H9 (cell line): ENCODE measurements around the gene MAGED1. TPM values are rescaled to one million over a fixed set of nuclear protein-coding genes. Genes with fewer than 3 reads are reported as not detected.

Experiments
- DNase-seq: peaks from one replicate; pipeline ENCODE4 v3.0.0-alpha.2; 2017
- H2AFZ ChIP-seq: one replicate; pipeline ENCODE4 v1.6.1; 2013; ENCODE audit warnings: mild to moderate bottlenecking, low read length, control low read depth, moderate library complexity
- H2AK5ac ChIP-seq: 2 replicates; pipeline ENCODE4 v1.6.1; 2013; ENCODE audit warnings: low read length, control low read depth, mixed read lengths; ENCODE audit not compliant: insufficient read length
- H2BK120ac ChIP-seq: one replicate; pipeline ENCODE4 v1.6.1; 2013; ENCODE audit warnings: low read depth, mild to moderate bottlenecking, low read length, control low read depth, inconsistent platforms; ENCODE audit not compliant: poor library complexity, severe bottlenecking
- H2BK12ac ChIP-seq: 2 replicates; pipeline ENCODE4 v1.6.1; 2013; ENCODE audit warnings: low read length, control low read depth, mixed read lengths, low read depth; ENCODE audit not compliant: insufficient read length
- H2BK15ac ChIP-seq: 2 replicates; pipeline ENCODE4 v1.6.1; 2013; ENCODE audit warnings: low read depth, low read length, control low read depth
- H2BK20ac ChIP-seq: one replicate; pipeline ENCODE4 v1.6.1; 2013; ENCODE audit warnings: low read depth, mild to moderate bottlenecking, low read length, control low read depth, inconsistent platforms; ENCODE audit not compliant: poor library complexity, severe bottlenecking
- H2BK5ac ChIP-seq: 2 replicates; pipeline ENCODE4 v1.6.1; 2013; ENCODE audit warnings: low read length, control low read depth, mixed read lengths; ENCODE audit not compliant: insufficient read length
- H3K14ac ChIP-seq: 2 replicates; pipeline ENCODE4 v1.6.1; 2013; ENCODE audit warnings: low read length, control low read depth; ENCODE audit not compliant: insufficient read depth
- H3K18ac ChIP-seq: 2 replicates; pipeline ENCODE4 v1.6.1; 2013; ENCODE audit warnings: low read depth, mild to moderate bottlenecking, mixed read lengths, low read length, control low read depth; ENCODE audit not compliant: insufficient read length
- H3K23ac ChIP-seq: 2 replicates; pipeline ENCODE4 v1.6.1; 2013; ENCODE audit warnings: low read length, control low read depth, mixed read lengths, low read depth; ENCODE audit not compliant: insufficient read length
- H3K23me2 ChIP-seq: 2 replicates; pipeline ENCODE4 v1.6.1; 2013; ENCODE audit warnings: low read depth, mild to moderate bottlenecking, mixed read lengths, low read length, control low read depth; ENCODE audit not compliant: insufficient read length, poor library complexity, severe bottlenecking
- H3K27ac ChIP-seq: 2 replicates; pipeline ENCODE4 v1.5.1; 2013; ENCODE audit warnings: low read length, control low read depth, mixed read lengths, low read depth; ENCODE audit not compliant: insufficient read length
- H3K27me3 ChIP-seq: 2 replicates; pipeline ENCODE4 v1.6.1; 2013; ENCODE audit warnings: low read length, control low read depth, inconsistent platforms; ENCODE audit not compliant: insufficient read depth
- H3K4ac ChIP-seq: 2 replicates; pipeline ENCODE4 v1.6.1; 2013; ENCODE audit warnings: low read depth, mild to moderate bottlenecking, control low read depth, inconsistent platforms, low read length, moderate library complexity
- H3K4me1 ChIP-seq: 2 replicates; pipeline ENCODE4 v1.6.1; 2013; ENCODE audit warnings: low read length, control low read depth, inconsistent platforms; ENCODE audit not compliant: insufficient read depth
- H3K4me2 ChIP-seq: 2 replicates; pipeline ENCODE4 v1.6.1; 2013; ENCODE audit warnings: low read length, control low read depth, mixed read lengths; ENCODE audit not compliant: insufficient read length, insufficient read depth
- H3K56ac ChIP-seq: 2 replicates; pipeline ENCODE4 v1.6.1; 2013; ENCODE audit warnings: low read depth, mild to moderate bottlenecking, mixed read lengths, low read length, control low read depth; ENCODE audit not compliant: insufficient read length
- H3K79me1 ChIP-seq: 2 replicates; pipeline ENCODE4 v1.6.1; 2013; ENCODE audit warnings: low read depth, mild to moderate bottlenecking, moderate library complexity, low read length, control low read depth, inconsistent platforms; ENCODE audit not compliant: insufficient read depth, poor library complexity, severe bottlenecking
- H3K79me2 ChIP-seq: 2 replicates; pipeline ENCODE4 v1.6.1; 2013; ENCODE audit warnings: low read length, control low read depth, inconsistent platforms; ENCODE audit not compliant: insufficient read depth
- H3K9ac ChIP-seq: 2 replicates; pipeline ENCODE4 v1.6.1; 2013; ENCODE audit warnings: low read length, control low read depth, mixed read lengths; ENCODE audit not compliant: insufficient read length; ENCODE audit errors: extremely low read depth
- H3K9me3 ChIP-seq: one replicate; pipeline ENCODE4 v1.6.1; 2013; ENCODE audit warnings: low read depth, low read length, inconsistent platforms; ENCODE audit not compliant: control insufficient read depth
- H3T11ph ChIP-seq: one replicate; pipeline ENCODE4 v1.6.1; 2013; ENCODE audit warnings: mild to moderate bottlenecking, low read length, control low read depth, inconsistent platforms
- H4K20me1 ChIP-seq: one replicate; pipeline ENCODE4 v1.6.1; 2013; ENCODE audit not compliant: control insufficient read depth, insufficient read length, insufficient read depth
- H4K5ac ChIP-seq: 2 replicates; pipeline ENCODE4 v1.6.1; 2013; ENCODE audit warnings: low read depth, mild to moderate bottlenecking, mixed read lengths, low read length, control low read depth; ENCODE audit not compliant: insufficient read length
- H4K8ac ChIP-seq: replicated peaks from 2 replicates; pipeline ENCODE4 v1.6.1; 2013; ENCODE audit warnings: low read length, control low read depth, mixed read lengths, low read depth; ENCODE audit not compliant: insufficient read length
- H4K91ac ChIP-seq: 2 replicates; pipeline ENCODE4 v1.6.1; 2013; ENCODE audit warnings: low read depth, mild to moderate bottlenecking, moderate library complexity, mixed read lengths, low read length, control low read depth; ENCODE audit not compliant: insufficient read length
- H3K27ac Mint-ChIP-seq, 3 experiments: 2 replicates in 2 of 3; 3 replicates in 1 of 3; pipeline ENCODE4 v1.8.0; 2020 to 2021; ENCODE audit warnings: mixed read lengths in 3 of 3, mild to moderate bottlenecking in 1 of 3, moderate library complexity in 1 of 3
- H3K27me3 Mint-ChIP-seq: 2 replicates; pipeline ENCODE4 v1.8.0; 2021; ENCODE audit warnings: low read depth, mild to moderate bottlenecking, moderate library complexity, mixed read lengths
- H3K36me3 Mint-ChIP-seq, 3 experiments: 2 replicates in 2 of 3; 3 replicates in 1 of 3; pipeline ENCODE4 v1.8.0; 2020 to 2021; ENCODE audit warnings: low read depth in 3 of 3, mixed read lengths in 3 of 3; ENCODE audit not compliant: insufficient read depth in 1 of 3
- H3K4me1 Mint-ChIP-seq, 2 experiments: 2 replicates each; pipeline ENCODE4 v1.8.0; 2020; ENCODE audit warnings: mixed read lengths in 2 of 2
- H3K4me3 Mint-ChIP-seq, 2 experiments: 2 replicates in 1 of 2; 3 replicates in 1 of 2; pipeline ENCODE4 v1.8.0; 2020 to 2021; ENCODE audit warnings: mild to moderate bottlenecking in 2 of 2, mixed read lengths in 2 of 2, moderate library complexity in 1 of 2
- H3K9me3 Mint-ChIP-seq, 2 experiments: 2 replicates in 1 of 2; 3 replicates in 1 of 2; pipeline ENCODE4 v1.8.0; 2020; ENCODE audit warnings: mild to moderate bottlenecking in 2 of 2, mixed read lengths in 2 of 2, moderate library complexity in 1 of 2
- CTCF ChIP-seq: fragments of 200-600 bp; sonication (generic); conservative IDR thresholded peaks from 3 replicates; pipeline ENCODE4 v1.8.0; 2021; ENCODE audit warnings: antibody characterized with exemption, mild to moderate bottlenecking
- WGBS: extraction: QIAGEN DNeasy Blood & Tissue Kit; methylation state at CpG from one replicate; pipeline ENCODE4 v1.1.7; 2013; ENCODE audit warnings: missing lambda C conversion rate, low lambda C conversion rate, mixed read lengths; ENCODE audit not compliant: insufficient read length; ENCODE audit errors: extremely low coverage; 5-methylcytosine and 5-hydroxymethylcytosine counted together
- long read RNA-seq: library from polyadenylated mRNA; unstranded; transcript quantifications from one replicate; pipeline ENCODE4 v2.0.0, GENCODE V29; 2020
- total RNA-seq: library from RNA; stranded (reverse); gene quantifications from 2 replicates; pipeline ENCODE4 v1.2.1, GENCODE V29; 2021

MAGED1 gene, protein sequence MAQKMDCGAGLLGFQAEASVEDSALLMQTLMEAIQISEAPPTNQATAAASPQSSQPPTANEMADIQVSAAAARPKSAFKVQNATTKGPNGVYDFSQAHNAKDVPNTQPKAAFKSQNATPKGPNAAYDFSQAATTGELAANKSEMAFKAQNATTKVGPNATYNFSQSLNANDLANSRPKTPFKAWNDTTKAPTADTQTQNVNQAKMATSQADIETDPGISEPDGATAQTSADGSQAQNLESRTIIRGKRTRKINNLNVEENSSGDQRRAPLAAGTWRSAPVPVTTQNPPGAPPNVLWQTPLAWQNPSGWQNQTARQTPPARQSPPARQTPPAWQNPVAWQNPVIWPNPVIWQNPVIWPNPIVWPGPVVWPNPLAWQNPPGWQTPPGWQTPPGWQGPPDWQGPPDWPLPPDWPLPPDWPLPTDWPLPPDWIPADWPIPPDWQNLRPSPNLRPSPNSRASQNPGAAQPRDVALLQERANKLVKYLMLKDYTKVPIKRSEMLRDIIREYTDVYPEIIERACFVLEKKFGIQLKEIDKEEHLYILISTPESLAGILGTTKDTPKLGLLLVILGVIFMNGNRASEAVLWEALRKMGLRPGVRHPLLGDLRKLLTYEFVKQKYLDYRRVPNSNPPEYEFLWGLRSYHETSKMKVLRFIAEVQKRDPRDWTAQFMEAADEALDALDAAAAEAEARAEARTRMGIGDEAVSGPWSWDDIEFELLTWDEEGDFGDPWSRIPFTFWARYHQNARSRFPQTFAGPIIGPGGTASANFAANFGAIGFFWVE
- 163 and 169 TPM in 2 replicates for total RNA-seq
- long read RNA-seq, transcript MAGED1-201 (13 exons, 2,747 nt): major isoform, 666 of 1,080 reads
- long read RNA-seq, transcript MAGED1-204 (13 exons, 2,701 nt): minor isoform, 244 of 1,080 reads
- long read RNA-seq, partial matches to known transcripts: 121 of 1,080 reads
- long read RNA-seq, other reads (novel, unspliced or antisense): 46 of 1,080 reads

DNA sequence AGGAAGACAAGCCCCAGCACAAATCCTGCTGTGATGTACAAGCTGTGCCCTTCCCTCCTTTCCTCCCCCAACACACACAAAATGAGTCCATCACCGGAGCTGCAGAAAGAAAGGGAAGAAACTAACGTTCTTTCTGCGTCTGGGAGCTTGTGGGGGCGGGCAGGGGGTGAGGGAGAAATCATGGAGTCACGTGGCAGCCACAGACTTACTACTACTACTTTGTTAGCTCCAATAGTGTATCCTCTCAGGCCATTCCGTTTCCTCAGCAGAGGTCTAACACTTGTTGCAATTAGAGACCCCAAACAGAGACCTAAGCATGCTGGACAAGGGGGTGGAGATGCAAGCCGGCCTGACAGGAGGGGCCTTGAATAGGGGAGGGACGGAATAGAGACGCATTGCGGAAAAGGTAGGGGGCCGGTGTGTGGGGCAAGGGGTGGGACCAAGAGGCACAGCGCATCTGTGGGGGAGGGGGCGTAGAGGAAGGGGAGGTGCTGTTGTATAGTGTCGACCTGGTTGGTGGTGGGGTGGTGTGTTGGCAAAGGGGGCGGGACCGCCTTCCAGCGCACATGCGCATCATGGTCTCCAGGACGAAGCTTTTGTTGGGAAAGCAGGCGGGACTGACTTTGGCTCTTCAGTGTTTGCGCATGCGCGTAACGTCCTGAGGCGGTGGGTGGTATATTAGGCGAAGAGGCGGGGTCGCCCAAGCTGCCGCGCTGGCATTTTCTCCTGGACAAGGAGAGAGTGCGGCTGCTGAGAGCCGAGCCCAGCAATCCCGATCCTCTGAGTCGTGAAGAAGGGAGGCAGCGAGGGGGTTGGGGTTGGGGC is at the start of gene MAGED1:
Gene MAGED1 (plus strand): TSS at position 703 of the 825 bp plus-strand sequence. CDS start 682 bp downstream, outside the sequence.
- H3K27me3 ChIP-seq: no peaks in the 10 kb centered on the region; the same call in 1 of the 2 replicates
- no peak within 1 kb of the TSS for H2BK5ac ChIP-seq
- H3K79me1 ChIP-seq: no peaks in the 10 kb centered on the region
- H3K56ac ChIP-seq: no peak within 1 kb of the TSS
- H3K23me2 ChIP-seq: peaks cover 6% of the 10 kb centered on the region
- H2BK12ac ChIP-seq: no peak within 1 kb of the TSS
- peaks cover 3% of the 10 kb centered on the region for H3K9me3 ChIP-seq
- H3K9ac ChIP-seq: peak within 1 kb of the TSS; percentile 83
- peaks cover 2% of the 10 kb centered on the region; the same call in 1 of the 2 replicates for H3K4me1 ChIP-seq
- H2BK120ac ChIP-seq: no peak within 1 kb of the TSS
- no peak within 1 kb of the TSS for H2BK15ac ChIP-seq
- H2AK5ac ChIP-seq: no peak within 1 kb of the TSS
- no CpG with 5 or more reads among the region's 35 CpGs for WGBS
- H3K4me2 ChIP-seq: peak within 1 kb of the TSS; percentile 75
- H4K5ac ChIP-seq: no peak within 1 kb of the TSS
- peaks cover 3% of the 10 kb centered on the region for H4K20me1 ChIP-seq
- H3T11ph ChIP-seq: no peak within 1 kb of the TSS
- TF ChIP-seq CTCF: no peak
- Mint-ChIP-seq H3K27ac (peak within 1 kb of the TSS; percentile 90 to 98 (median 95)), H3K9me3 (peaks cover 69% of the 10 kb centered on the region in 2 experiments), H3K27me3 (peaks cover 2% of the 10 kb centered on the region), H3K36me3 (peaks cover 28 to 30% (median 28%) of the 10 kb centered on the region in 3 experiments), H3K4me3 (peak within 1 kb of the TSS; percentile 89 to 94), H3K4me1 (peaks cover 8 to 11% of the 10 kb centered on the region in 2 experiments)
- H4K91ac ChIP-seq: no peak within 1 kb of the TSS
- no peak within 1 kb of the TSS for H3K4ac ChIP-seq
- no peak within 1 kb of the TSS for H2BK20ac ChIP-seq
- H4K8ac ChIP-seq: no peak within 1 kb of the TSS
- no peak within 1 kb of the TSS for H3K23ac ChIP-seq
- no peak within 1 kb of the TSS for H3K27ac ChIP-seq
- DNase-seq: peak; percentile 97
- H3K79me2 ChIP-seq: no peaks in the 10 kb centered on the region
- no peak within 1 kb of the TSS for H2AFZ ChIP-seq
- no peak within 1 kb of the TSS; the same call in 1 of the 2 replicates for H3K14ac ChIP-seq
- H3K18ac ChIP-seq: peak within 1 kb of the TSS; percentile 5
